ENCODE measurements around the gene KDM6B.

Gene KDM6B

DNA sequence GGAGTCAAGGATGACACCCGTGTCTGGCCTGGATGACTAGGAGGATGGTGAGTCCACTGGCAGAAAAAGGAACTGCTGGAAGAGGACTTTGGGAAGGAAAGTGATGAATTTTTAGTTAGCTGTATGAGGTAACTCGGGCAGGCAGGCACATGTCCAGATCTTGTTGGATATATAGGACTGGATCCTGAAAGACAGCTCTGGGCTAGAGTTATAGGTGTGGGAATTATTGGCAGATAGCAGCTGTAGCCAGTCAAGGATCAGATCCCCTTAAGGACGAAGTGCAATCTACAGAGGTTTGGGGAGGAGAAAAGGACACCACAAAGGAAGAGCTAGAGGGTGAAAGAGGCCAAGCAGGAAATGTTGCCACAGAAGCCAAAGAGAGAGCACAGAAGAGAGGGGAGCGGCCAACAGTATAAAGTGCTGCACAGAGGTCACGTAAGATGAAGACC lies 33.9 kb downstream of the KDM6B start:
- in situ Hi-C loops (cut with MboI; ENCODE audit: low sequenced_read_pairs) = no loop called here

DNA sequence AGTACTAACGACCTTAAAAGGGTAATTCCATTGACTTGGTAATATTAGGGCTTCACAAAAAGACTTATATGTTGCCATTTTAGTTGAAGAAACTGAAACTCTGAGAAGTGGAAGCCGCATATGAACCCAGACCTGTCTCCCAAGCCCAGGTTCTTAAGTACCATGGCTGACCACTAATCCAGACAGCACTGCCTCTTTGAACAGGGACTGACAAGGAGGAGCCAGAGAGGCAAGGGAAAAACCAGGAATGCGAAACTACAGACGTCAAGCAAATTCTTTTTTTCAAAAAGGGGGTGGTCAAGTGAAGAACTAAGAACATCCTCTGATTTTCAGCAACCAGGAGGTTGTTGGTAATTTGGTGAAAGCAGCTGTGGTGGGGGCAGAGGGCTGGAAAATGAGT lies 39.0 kb downstream of the KDM6B start:
- in situ Hi-C loops (cut with MboI; ENCODE audit: low sequenced_read_pairs) = no loop called here

DNA sequence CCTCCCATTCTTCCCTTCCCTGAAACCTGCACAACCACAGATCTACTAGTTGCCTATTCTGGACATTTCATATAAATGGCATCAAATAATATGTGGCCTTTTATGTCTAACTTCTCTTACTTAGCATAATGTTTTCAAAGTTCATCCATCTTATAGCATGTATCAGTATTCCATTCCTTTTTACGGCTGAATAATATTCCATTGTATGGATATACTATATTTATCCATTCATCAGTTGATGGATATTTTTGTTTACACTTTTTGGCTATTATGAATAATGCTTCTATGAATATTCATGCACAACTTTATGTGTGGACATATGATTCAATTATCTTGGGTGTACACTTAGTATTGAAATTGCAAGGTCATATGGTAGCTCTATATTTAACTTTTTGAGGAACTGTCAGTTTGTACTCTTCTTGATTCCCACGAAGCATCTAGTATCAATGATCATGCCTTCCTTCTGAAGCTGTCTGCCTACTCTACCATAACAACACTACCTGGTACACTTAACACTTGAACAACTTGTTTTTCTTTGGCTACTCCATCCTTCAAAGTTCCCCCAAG lies 41.9 kb downstream of the KDM6B start:
- in situ Hi-C loops (cut with MboI; ENCODE audit: low sequenced_read_pairs) = no loop called here

DNA sequence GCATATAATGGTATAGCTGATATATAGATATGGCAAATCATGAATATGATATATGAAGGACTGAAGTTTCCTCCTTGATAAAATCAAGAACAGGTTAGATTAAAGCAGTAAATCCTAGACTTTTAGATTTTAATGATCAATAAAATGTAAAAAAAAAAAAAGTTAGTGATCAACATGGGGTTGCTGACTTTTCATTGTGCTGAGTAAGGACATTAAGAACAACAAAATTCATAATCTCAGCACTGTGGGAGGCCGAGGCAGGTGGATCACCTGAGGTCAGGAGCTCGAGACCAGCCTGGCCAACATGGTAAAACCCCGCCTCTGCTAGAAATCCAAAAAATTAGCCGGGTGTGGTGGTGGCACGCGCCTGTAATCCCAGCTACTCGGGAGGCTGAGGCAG lies 44.2 kb downstream of the KDM6B start:
- in situ Hi-C loops (cut with MboI; ENCODE audit: low sequenced_read_pairs) = no loop called here

DNA sequence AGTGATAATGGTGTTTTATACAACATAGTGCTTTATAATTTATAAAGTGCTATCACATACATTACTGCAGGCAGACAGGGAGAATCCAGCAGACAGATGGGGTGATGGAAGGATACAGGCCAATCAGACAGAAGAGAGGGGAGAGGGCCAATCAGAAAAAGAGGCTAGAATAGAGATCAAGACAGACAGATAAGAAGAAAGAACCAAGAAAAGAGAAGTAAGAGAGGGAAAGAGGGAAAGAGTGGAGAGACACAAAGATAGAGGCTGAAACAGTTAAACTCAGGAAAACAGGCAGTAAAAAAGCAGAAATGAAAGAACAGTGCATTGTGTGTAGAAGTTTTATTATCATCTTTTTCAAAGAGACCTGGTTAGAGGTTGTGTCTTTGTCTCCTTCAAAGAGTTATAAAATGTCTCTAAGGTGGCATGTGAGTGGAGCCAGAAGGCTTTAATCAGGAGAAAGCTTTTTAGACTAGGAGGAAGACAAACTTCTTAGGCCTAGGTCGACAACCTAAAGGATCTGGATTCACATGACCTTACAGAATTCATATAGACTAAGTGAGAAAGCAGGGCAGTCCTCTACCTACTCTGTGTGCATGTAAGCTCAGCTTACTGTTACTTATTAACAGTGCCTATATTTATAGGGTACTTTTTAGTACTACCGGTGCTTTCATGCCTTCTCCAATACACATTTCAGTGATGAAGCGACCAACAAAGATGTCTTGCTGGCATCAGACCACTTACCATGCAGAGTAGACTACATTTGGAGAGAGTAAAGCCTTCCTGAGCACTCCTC lies 46.3 kb downstream of the KDM6B start:
- in situ Hi-C loops (cut with MboI; ENCODE audit: low sequenced_read_pairs) = no loop called here

DNA sequence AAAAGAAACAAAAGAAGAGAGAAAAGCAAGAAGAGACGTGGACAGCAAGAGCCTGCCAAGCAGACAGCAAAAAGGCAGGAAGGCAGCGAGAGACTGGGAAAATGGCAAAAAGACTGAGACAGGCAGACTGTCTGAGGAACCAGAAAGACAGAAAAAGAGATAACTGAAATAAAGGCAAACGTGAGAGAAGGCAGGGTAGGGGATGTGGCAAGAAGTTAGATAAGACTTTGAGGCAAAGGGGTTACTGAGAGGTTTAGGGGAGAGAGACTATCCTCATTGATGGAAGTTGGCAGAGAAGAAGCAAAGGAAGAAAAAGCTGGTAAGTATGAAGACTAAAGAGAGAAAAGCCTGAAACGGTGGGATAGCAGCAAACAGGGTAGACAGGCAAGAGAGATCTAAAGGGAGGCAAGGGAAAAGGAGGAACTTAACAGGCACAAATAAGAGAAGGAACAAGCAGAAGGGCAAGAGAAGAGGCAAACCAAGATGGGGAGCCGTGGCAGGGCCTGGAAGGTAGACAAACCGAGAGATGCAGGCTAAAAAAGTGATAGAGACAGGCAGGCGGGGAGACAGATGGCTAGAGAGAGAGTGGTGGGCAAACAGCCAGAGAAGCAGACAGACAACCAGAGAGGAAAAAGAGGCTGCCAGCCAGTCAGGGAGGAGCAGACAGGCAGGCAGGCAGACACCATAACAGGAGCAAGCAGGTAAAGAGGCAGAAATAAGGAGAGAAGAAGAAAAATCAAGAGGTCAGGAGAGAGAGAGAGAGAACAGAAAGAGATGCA lies 47.4 kb downstream of the KDM6B start:
- in situ Hi-C loops (cut with MboI; ENCODE audit: low sequenced_read_pairs) = no loop called here

DNA sequence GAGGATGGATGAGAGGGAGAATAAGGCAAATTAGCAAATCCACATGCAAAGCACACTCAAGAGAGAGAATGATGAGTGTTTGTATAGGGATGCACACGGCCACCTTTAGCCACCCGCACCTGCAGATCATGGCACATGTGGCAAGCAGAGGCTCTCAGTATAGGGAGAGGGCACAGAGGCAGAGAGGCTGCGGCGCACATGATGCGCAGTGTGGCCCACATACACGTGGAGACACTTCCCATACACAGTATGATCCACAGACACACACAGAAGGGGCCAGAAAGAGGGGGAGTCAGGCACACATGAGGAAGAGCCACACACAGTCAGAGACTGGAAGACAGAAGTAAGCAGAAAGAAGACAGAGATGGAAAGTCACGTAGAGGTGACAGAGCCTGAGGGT lies 48.1 kb downstream of the KDM6B start:
- in situ Hi-C loops (cut with MboI; ENCODE audit: low sequenced_read_pairs) = no loop called here

DNA sequence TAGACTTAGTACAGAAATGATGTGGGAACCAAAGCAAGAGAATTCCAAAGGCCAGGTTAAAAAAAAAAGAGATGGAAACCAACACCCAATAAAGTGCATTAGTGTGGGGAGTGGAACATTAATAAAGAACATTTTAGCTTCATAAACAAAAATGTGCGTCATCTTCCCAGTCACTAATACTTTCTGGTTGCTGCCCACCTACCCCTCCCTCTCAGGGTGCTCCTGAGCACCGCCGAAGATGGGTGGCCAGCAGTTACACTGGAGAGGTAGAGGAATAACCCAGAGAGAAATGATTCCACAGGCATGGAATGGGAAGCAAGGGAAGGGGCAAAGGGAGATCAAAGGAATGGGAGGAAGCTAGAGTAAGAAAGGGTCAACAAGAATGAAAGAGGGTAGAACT lies 48.6 kb downstream of the KDM6B start:
- in situ Hi-C loops (cut with MboI; ENCODE audit: low sequenced_read_pairs) = no loop called here
